ENCODE measurements around the gene SLC40A1. TPM values are rescaled to one million over a fixed set of nuclear protein-coding genes. Genes with fewer than 3 reads are reported as not detected.

The SLC40A1 gene
- total RNA-seq, 1 experiment from 2014 or later: 1.7 TPM

GRCh38 chr2:189534854-189535832 lies 45.4 kb downstream of the SLC40A1 start:
- Histone ChIP-seq H4K20me1 (ENCODE audit: low read length) (no peaks in the 10 kb centered on the region), H3K4me3 (ENCODE audit: low read length) (no peak overlapping the region), H3K4me1 (ENCODE audit: insufficient read depth, low read length) (peaks cover 9% of the 10 kb centered on the region), H3K79me2 (ENCODE audit: low read length) (no peaks in the 10 kb centered on the region), H3K36me3 (ENCODE audit: low read depth, low read length) (no peaks in the 10 kb centered on the region), H3K27ac (ENCODE audit: low read length) (no peak overlapping the region), H3K9me3 (ENCODE audit: low read length) (no peaks in the 10 kb centered on the region), H3K9me2 (replicated peaks; ENCODE audit: low read length) (no peaks in the 10 kb centered on the region), H3F3A (ENCODE audit: low read length, unreplicated experiment) (no peaks in the 10 kb centered on the region), H3K27me3 (ENCODE audit: low read length) (no peaks in the 10 kb centered on the region), H2AFZ (ENCODE audit: low read length) (0 out of 2 replicates have a peak overlapping the region, but pooled peaks have one; percentile 46), H3K4me2 (ENCODE audit: low read length) (no peak overlapping the region), H3K9ac (ENCODE audit: low read length) (no peak overlapping the region)
- TF ChIP-seq EZH2 (IDR thresholded peaks at IDR 0.05; ENCODE audit: low read length, unreplicated experiment): no peak
- no peak for TF ChIP-seq CTCF (conservative IDR thresholded peaks at IDR 0.05; ENCODE audit: low read depth, low read length)
- no peak for TF ChIP-seq EZH2phosphoT487 (IDR thresholded peaks at IDR 0.05; ENCODE audit: borderline replicate concordance, low read length)
- no peak for ATAC-seq
- intact Hi-C loops (cut with micrococcal nuclease): no loop called here
- POLR2A ChIA-PET (ENCODE audit: unreplicated experiment): no interaction called here
- CTCF ChIA-PET: interaction anchor here (0.5 kb wide), 1 partner anchor 120 kb away, joined by 4 read pairs; no protein-coding TSS in a partner anchor
- BruUV-seq (replicated peaks): no TSS peak
- peak; percentile 31 for DNase-seq

GRCh38 chr2:189533288-189534035 lies 47.1 kb downstream of the SLC40A1 start:
- Histone ChIP-seq H3K4me2 (ENCODE audit: low read length) (no peak overlapping the region), H2AFZ (ENCODE audit: low read length) (no peak overlapping the region), H3K4me1 (ENCODE audit: insufficient read depth, low read length) (peaks cover 9% of the 10 kb centered on the region), H4K20me1 (ENCODE audit: low read length) (no peaks in the 10 kb centered on the region), H3F3A (ENCODE audit: low read length, unreplicated experiment) (no peaks in the 10 kb centered on the region), H3K27ac (ENCODE audit: low read length) (no peak overlapping the region), H3K4me3 (ENCODE audit: low read length) (no peak overlapping the region), H3K27me3 (ENCODE audit: low read length) (no peaks in the 10 kb centered on the region), H3K9me2 (replicated peaks; ENCODE audit: low read length) (no peaks in the 10 kb centered on the region), H3K9me3 (ENCODE audit: low read length) (no peaks in the 10 kb centered on the region), H3K9ac (ENCODE audit: low read length) (no peak overlapping the region), H3K36me3 (ENCODE audit: low read depth, low read length) (no peaks in the 10 kb centered on the region), H3K79me2 (ENCODE audit: low read length) (no peaks in the 10 kb centered on the region)
- DNase-seq: no peak
- TF ChIP-seq EZH2 (IDR thresholded peaks at IDR 0.05; ENCODE audit: low read length, unreplicated experiment) (no peak), EZH2phosphoT487 (IDR thresholded peaks at IDR 0.05; ENCODE audit: borderline replicate concordance, low read length) (no peak), CTCF (conservative IDR thresholded peaks at IDR 0.05; ENCODE audit: low read depth, low read length) (no peak)
- ATAC-seq: no peak
- no TSS peak for BruUV-seq (replicated peaks)
- intact Hi-C loops (cut with micrococcal nuclease): no loop called here
- CTCF ChIA-PET: no interaction called here
- POLR2A ChIA-PET (ENCODE audit: unreplicated experiment): no interaction called here

All from PC-3 (cell line).